HG02623 (cell line): ENCODE results near the gene ITPK1.
"Not testable (repeated sequence)": the region's sequence is repeated elsewhere in the genome, so short reads cannot be mapped to it uniquely, and the experiment has no call there.

ENCODE experiments used
- ATAC-seq: cut with Tn5 transposase; IDR thresholded peaks from one replicate; pipeline ENCODE4 v1.9.1; 2021; ENCODE audit warnings: moderate library complexity; ENCODE audit not compliant: unreplicated experiment

ITPK1 gene

DNA sequence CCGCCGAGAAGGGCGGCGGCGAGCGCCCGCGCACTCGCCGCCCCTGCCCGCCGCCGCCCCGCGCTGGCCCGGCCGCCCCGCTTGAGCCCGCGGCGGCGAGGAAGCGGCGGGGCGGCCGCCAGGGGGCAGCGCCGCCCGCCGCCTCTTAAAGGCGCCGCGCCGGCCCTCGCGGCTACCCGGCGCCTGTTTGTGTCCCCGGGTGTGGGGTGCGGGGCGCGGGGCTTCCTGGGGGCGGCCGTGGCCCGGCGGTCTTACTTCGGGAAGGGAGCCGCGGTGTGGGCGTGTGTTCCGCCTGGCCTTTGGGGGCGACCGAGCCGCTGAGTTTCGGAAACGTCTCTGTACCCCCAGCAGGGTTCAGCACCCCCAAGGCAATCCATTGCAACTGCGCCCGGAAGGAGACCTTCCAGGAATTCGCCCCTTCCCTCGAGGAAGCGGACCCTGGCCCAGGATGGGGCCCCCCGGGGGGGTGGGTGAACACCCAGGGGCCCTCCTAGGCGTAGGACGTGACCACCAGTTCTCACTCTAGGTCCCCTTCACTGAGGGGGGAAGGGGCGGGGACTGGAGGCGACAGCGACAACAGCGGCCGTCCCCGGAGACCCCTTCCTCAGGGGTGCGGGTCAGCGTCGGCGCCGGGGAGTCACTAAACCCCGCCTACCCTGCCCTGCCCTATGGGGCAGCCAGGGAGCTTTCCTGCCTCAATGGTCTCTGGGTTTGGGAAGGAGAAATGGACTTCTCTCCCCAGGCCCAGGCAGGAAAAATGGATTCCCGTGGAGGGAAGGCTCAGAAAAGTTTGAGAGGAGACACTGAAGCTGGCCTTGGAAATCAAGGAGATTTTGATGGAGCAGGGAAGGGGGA is at the start of gene ITPK1:
ITPK1 (minus strand) TSS at position 105 of the 855 bp plus-strand sequence. CDS start 762 bp downstream, outside the sequence.
- peak; percentile 46 for ATAC-seq

- no peak for ATAC-seq
Measured at GRCh38 chr14:93163564-93163963, 47.8 kb upstream of the ITPK1 start.

DNA sequence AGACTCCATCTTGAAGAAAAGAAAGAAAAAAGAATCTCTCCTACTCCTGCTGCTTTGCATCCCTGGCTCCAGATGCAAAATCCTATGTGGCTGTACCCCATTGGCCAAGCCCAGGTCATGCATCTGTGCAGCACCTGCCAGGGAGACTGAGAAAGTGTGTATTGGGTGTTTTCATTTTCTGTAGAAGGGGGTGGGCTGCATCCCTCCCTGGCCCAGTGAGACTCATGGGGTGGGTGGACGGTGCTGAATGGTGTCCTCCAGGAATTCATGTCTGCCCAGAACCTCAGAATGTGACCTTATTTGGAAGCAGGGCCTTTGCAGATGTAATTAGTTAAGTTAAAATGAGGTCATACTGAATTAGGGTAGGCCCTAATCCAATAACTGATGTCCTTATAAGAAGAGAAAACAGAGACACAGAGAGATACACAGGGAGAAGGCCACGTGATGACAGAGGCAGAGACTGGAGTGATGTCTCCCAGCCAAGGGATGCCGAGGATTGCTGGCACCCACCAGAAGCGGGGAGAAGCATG is 45.8 kb upstream of the ITPK1 start:
- ATAC-seq = no peak

DNA sequence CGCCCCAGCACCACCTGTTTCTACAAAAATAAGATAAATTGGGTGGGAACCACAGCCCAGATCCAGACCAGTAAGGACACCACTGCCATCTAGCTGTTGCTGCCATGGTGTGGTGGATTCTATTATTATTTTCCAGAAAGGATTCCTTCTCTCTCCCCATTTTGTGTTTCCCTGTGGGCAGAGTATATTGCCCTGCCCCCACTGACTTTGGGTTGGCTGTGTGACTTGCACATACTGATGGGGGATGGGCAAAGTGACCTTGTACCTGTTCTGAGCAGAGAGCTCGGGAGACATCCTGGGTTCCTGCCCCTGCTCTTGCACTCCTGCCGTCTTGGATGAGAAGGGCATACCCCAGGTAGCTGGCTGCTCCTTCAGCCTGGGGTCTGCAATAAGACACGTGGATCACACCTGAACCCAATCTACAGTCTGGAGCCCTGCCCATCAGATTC is 44.7 kb upstream of the ITPK1 start:
- ATAC-seq = no peak

DNA sequence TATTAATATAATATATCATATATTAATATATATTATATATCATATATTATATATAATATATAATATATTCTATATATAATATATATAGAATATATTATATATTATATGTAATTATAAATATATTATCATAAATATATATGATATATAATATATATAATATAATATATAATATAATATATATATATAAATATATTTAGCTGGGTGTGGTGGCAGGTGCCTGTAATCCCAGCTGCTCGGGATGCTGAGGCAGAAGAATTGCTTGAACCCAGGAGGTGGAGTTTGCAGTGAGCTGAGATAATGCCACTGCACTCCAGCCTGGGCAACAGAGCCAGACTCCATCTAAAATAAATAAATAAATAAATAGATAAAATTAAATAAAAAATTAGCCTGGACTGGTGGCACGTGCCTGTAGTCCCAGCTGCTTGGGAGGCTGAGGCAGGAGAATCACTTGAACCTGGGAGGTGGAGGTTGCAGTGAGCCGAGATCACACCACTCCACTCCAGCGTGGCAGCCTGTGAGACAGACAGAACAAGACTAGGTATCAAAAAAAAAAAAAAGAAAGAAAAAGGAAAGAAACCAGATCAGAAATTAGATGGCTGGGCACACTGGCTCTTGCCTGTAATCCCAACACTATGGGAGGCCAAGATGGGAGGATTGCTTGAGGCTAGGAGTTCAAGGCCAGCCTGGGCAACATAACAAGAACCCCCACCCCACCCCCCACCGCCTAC is 44.1 kb upstream of the ITPK1 start:
- not testable (repeated sequence) for ATAC-seq

- ATAC-seq = not testable (repeated sequence)
Measured at GRCh38 chr14:93158349-93158748, 42.6 kb upstream of the ITPK1 start.

- ATAC-seq = no peak
Measured at GRCh38 chr14:93156693-93157369, 41.1 kb upstream of the ITPK1 start.

GRCh38 chr14:93155667-93156066 is 39.9 kb upstream of the ITPK1 start:
- ATAC-seq = no peak

GRCh38 chr14:93153121-93153520 is 37.4 kb upstream of the ITPK1 start:
- no peak for ATAC-seq

DNA sequence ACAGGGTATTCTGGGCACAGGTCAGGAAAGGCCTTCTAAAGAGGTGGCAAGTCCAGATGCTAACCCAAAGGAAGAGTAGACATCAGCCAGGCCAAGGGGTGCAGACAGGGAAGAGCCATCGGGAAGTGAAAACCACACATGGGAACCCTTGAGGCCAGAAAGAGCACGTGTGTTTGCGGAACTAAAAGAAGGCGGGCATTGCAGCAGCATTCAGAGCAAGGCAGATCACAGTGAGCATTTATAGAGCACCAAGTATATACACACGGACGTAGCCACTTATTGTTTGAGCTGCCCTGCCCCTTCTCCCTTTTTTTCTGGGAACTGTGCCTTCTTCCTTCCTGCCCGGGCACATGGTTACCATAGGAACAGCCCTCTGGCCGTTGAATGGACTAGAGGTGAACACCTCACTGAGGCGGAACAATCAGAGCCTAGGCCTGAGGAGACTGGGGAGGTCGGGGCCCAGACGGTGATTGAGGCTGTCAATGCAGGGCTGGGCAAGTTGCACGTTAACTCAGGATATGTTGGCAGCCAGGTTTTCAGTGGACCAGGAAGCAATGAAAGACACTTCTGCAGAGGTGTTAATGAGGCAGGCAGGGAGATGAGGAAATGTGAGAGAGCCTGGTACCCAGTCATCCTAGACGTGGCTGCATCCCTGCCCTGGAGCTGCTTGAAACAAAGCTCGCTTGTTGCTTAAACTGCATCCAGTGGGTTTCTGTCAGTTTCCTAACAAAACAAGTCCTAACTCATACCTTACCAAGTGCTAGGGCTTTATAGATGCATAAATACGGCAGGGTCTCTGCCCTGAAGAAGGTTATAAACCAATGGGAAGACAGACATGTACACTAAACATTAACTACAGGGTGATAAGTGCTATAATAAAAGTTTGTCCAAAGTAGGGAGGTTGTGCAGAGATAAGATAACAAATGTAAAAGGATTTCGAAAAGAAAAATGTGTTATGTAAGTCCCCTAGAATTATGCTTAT is 34.8 kb upstream of the ITPK1 start:
- ATAC-seq = no peak

GRCh38 chr14:93148979-93149378 is 33.3 kb upstream of the ITPK1 start:
- no peak for ATAC-seq

DNA sequence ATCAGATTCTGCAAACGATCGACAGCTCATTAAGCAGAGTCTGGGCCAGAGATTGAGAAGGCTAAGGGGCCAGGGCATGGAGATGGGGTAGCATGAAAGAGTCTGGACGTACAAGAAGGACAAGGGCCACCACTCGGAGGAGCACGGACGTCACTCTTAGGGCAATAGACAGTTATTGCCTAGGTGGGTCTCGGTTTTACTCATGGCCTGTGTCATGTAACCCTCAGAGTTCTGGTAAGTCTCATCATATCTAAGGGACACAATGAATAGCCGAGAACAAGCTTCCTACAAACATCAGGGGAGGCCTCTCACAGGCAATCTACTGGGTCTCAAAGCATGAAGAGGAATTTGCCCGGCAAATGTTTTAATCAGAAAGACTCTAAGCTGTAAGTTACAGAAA is 30.4 kb upstream of the ITPK1 start:
- ATAC-seq = no peak

DNA sequence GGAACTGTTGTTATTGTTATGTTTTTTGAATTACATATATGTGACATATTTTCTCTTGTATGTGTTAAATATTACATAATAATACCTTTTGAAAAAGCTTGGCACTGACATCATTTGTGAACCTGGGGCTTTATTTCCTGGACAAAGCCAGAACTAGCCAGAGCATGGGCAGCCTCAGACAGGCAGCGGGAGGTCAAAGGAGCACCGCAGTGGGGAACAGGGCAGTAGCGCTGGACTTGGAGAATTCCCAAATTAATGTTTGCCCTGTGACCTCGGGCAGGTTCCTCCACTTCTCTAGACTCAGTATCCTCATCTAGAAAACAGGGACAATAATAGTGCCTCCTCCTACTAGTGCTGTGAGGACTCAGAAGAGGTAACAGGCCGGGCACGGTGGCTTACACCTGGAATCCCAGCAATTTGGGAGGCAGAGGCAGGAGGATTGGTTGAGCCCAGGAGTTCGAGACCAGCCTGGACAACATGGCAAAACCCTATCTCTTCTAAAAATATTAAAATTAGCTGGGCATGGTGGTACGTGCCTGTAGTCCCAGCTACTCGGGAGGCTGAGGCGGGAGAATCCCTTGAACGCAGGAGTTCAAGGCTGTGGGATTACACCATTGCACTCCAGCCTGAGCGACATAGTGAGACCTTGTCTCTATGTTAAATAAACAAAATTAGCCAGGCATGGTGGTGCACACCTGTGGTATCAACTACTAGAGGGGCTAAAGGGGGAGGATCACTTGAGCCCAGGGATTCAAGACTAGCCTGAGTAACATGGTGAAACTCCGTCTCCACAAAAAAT is 27.3 kb upstream of the ITPK1 start:
- ATAC-seq = no peak

GRCh38 chr14:93137864-93138263 is 22.1 kb upstream of the ITPK1 start:
- no peak for ATAC-seq

- not testable (repeated sequence) for ATAC-seq
Measured at GRCh38 chr14:93136508-93136907, 20.8 kb upstream of the ITPK1 start.

DNA sequence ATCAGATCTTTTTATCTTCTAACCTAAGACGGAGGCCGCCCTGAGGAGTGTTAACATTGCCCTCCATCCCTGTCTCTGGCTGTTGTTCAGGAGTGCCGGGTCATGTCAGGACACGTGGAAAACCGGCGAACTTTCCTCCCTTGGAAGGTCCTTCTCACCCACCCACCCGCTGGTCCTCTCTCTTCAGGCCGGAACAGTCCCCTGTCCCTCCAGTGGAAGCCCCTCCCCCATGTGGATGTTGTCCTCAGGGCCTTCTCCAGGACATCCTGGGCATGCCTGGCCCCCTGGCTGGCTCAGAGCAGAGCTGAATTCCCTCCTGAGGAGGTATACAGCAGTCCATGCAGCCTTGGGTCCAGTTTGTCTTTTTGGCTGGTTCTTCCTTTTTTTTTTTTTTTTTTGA is 20.3 kb upstream of the ITPK1 start:
- no peak for ATAC-seq

- ATAC-seq = no peak
Measured at GRCh38 chr14:93135399-93135798, 19.7 kb upstream of the ITPK1 start.

GRCh38 chr14:93133464-93133863 is 17.7 kb upstream of the ITPK1 start:
- no peak for ATAC-seq

DNA sequence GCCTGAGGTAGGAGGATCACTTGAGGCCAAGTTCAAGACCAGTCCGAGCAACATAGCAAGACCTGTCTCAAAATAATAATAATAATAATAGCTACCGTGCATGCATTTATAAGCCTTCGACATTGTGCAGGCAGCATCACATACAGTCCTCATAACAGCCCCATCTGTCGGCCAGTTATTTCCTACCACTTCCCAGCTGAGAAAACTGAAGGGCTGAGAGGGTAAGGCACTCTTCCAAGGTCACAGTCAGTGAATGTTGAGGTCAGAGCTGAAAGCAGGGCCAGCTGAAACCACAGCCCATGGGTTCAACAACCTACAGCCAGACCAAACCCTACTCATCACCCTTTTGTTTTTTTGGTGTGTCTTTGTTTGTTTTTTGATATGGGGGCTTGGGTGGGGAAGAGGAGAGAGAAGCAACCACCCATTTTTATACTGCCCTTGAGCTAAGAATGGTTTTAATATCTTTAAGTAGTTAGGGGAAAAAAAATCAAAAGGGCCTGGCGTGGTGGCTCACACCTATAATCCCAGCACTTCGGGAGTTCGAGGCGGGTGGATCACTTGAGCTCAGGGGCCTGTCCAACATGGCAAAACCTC is 16.8 kb upstream of the ITPK1 start:
- ATAC-seq = no peak
